ENCODE results near the gene SLC44A1.

The SLC44A1 gene

GRCh38 chr9:105244003-105244733 is at the start of gene SLC44A1:
Gene SLC44A1 (plus strand): TSS chr9:105244651. CDS start chr9:105244869, 218 bp downstream.
- DNase-seq, result peak; percentile 95

GRCh38 chr9:105195259-105195658 is 49.2 kb upstream of the SLC44A1 start:
- DNase-seq, result no peak

GRCh38 chr9:105198023-105198422 is 46.4 kb upstream of the SLC44A1 start:
- DNase-seq, result no peak

GRCh38 chr9:105198865-105199264 is 45.6 kb upstream of the SLC44A1 start:
- DNase-seq, result no peak

- DNase-seq, result no peak
Measured at GRCh38 chr9:105204416-105204815, 40.0 kb upstream of the SLC44A1 start.

- no peak for DNase-seq
Measured at GRCh38 chr9:105205787-105206495, 38.5 kb upstream of the SLC44A1 start.

GRCh38 chr9:105206496-105206820 is 38.0 kb upstream of the SLC44A1 start:
- peak; percentile 10 for DNase-seq

GRCh38 chr9:105206821-105207699 is 37.4 kb upstream of the SLC44A1 start:
- DNase-seq, result no peak

GRCh38 chr9:105216440-105217178 is 27.8 kb upstream of the SLC44A1 start:
- no peak for DNase-seq

- DNase-seq, result peak; percentile 30
Measured at GRCh38 chr9:105218673-105219072, 25.8 kb upstream of the SLC44A1 start.

- no peak for DNase-seq
Measured at GRCh38 chr9:105219291-105219805, 25.1 kb upstream of the SLC44A1 start.

GRCh38 chr9:105220451-105220850 is 24.0 kb upstream of the SLC44A1 start:
- DNase-seq, result no peak

GRCh38 chr9:105223544-105224140 is 20.8 kb upstream of the SLC44A1 start:
- DNase-seq, result no peak

GRCh38 chr9:105226055-105226454 is 18.4 kb upstream of the SLC44A1 start:
- DNase-seq, result no peak

GRCh38 chr9:105232207-105232606 is 12.2 kb upstream of the SLC44A1 start:
- no peak for DNase-seq

- DNase-seq, result no peak
Measured at GRCh38 chr9:105233873-105234272, 10.6 kb upstream of the SLC44A1 start.

- no peak for DNase-seq
Measured at GRCh38 chr9:105236261-105236660, 8.2 kb upstream of the SLC44A1 start.

- no peak for DNase-seq
Measured at GRCh38 chr9:105237246-105237645, 7.2 kb upstream of the SLC44A1 start.

- DNase-seq, result no peak
Measured at GRCh38 chr9:105238302-105238701, 6.1 kb upstream of the SLC44A1 start.

GRCh38 chr9:105241356-105242043 is 3.0 kb upstream of the SLC44A1 start:
- DNase-seq, result no peak

GRCh38 chr9:105242062-105242461 is 2.4 kb upstream of the SLC44A1 start:
- no peak for DNase-seq

- DNase-seq, result no peak
Measured at GRCh38 chr9:105242557-105242956, 1.9 kb upstream of the SLC44A1 start.

Data from NCI-H774 (cell line).